Ovary (tissue), 9 donors: Measurements from ENCODE around the gene BANP. TPM values are rescaled to one million over a fixed set of nuclear protein-coding genes. Genes with fewer than 3 reads are reported as not detected.

Source experiments
- DNase-seq, 5 donors: peaks; one replicate each; pipeline ENCODE4 v3.0.0-alpha.2; 2019 to 2020
- H3K27ac ChIP-seq, 2 donors: fragments of 200-600 bp; one replicate each; pipeline versions ENCODE4 v1.5.1 to v1.8.0; 2019 to 2022
- H3K27me3 ChIP-seq: fragments of 200-600 bp; one replicate; pipeline ENCODE4 v1.8.0; 2022
- H3K36me3 ChIP-seq: fragments of 200-600 bp; sonication (generic); one replicate; pipeline ENCODE4 v1.5.1; 2019
- H3K4me1 ChIP-seq: one replicate; pipeline ENCODE4 v1.8.1; 2013; ENCODE audit warnings: mild to moderate bottlenecking, moderate library complexity; ENCODE audit not compliant: insufficient read depth
- H3K4me3 ChIP-seq: fragments of 200-600 bp; sonication (generic); one replicate; pipeline ENCODE4 v1.5.1; 2017
- H3K9me3 ChIP-seq, 2 donors: fragments of 200-600 bp in 1 of 2; sonication (generic) in 1 of 2; one replicate each; pipeline versions ENCODE4 v1.5.1 to v1.8.1; 2013 to 2019; ENCODE audit warnings: mild to moderate bottlenecking in 1 of 2, moderate library complexity in 1 of 2
- EP300 ChIP-seq: sonication (generic); formaldehyde crosslinking; IDR thresholded peaks from one replicate; pipeline ENCODE4 v1.6.1; 2017; ENCODE audit warnings: antibody characterized with exemption
- POLR2A ChIP-seq: fragments of 450-650 bp; IDR thresholded peaks from one replicate; pipeline ENCODE4 v1.6.1; 2017; ENCODE audit warnings: antibody characterized with exemption, mild to moderate bottlenecking, moderate library complexity
- WGBS, 3 donors: extraction: QIAGEN DNeasy Blood & Tissue Kit in 1 of 3; methylation state at CpG; one replicate each; pipeline versions ENCODE4 v1.1.5 to v1.1.7; 2013 to 2017; 5-methylcytosine and 5-hydroxymethylcytosine counted together
- intact Hi-C, 4 donors: fragments of 100-400 bp; cut with DNase I; formaldehyde crosslinking; loops; one replicate each; pipeline versions ENCODE4 v1.11.0 to v1.15.1; 2022 to 2023
- polyA plus RNA-seq, 2 donors: library from polyadenylated mRNA; stranded (reverse); fragments of 200-250 nt in 1 of 2; fragments of 350-450 nt in 1 of 2; fragmentation: Illumina TruSeq in 1 of 2; extraction: RNeasy Lipid Tissue Mini Kit (QIAGEN cat#74804) in 1 of 2; gene quantifications; one replicate each; pipeline ENCODE4 v1.2.3, GENCODE V29; 2013 to 2014
- total RNA-seq, 7 donors: library from RNA; depleted of rRNA in 2 of 7; stranded (reverse); fragments of >200 nt in 2 of 7; fragmentation: NEBNext Ultra II Directional in 3 of 7; extraction: Animal tissue kit (Norgen Biotek cat#: 25700) in 3 of 7; gene quantifications; one replicate each; pipeline versions ENCODE4 v1.1.0 to v1.2.4, GENCODE V29; 2016 to 2023
- TF ChIP-seq, protein P1 (sequence below), 3 donors: fragments of 450-650 bp in 2 of 3; fragments of 200-600 bp in 1 of 3; IDR thresholded peaks; one replicate each; pipeline versions ENCODE4 v1.5.1 to v1.8.0; 2016 to 2022; ENCODE audit warnings: antibody characterized with exemption in 3 of 3, mild to moderate bottlenecking in 1 of 3
- donor health status: DM: no; HTN: no; CAD: no; lungs with moderate emphysema.
- donor health status: DM: no; HTN: no; CAD: no.
- donor health status: Bipolar disorder and iron deficiency.
- donor health status: DM: yes; HTN: yes; CAD: no.
- donor health status: DM: no; HTN: no; CAD: no.
- donor health status: DM: yes; HTN: yes; CAD: no.

Gene BANP
- total and polyA plus RNA-seq, 9 donors, result 14.8 to 48.6 (median 28.1) TPM

DNA sequence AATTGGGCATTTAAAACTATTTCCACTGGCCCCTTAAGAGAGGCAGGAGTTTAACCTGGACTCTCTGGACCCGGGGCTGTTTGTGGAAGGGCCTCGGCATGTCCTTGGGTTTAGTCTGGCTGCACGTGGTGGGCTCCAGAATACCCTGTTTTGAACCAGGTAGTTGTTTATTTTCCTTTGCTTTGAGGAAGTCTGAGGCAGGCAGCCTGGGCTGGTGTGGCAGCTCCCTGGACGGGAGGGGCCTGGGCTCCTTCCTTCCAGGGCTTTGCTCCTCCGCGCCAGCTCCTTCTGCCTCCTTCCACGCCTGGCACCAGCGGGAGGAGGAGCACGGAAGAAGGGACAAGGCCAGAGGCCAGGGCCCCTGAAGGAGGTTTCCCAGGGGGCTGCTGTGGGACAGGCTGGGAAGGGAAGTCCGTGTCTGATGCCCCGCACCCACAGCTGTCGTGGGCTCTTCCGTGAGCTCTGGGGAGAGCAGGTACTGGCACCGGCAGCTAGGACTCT is 15.5 kb downstream of the BANP start:
- Histone ChIP-seq H3K36me3 (no peaks in the 10 kb centered on the region), H3K9me3 (no peaks in the 10 kb centered on the region), H3K4me3 (no peak overlapping the region), H3K4me1 (peaks cover 17% of the 10 kb centered on the region), H3K27ac (peak overlapping the region; percentile 22 to 82), H3K27me3 (no peaks in the 10 kb centered on the region)
- intact Hi-C loops, result no loop called here
- DNase-seq, result peak in 3 of 5 donors; percentile 17 to 49 (median 45)
- TF ChIP-seq EP300 (no peak), POLR2A (no peak)
- TF ChIP-seq, protein P1, sequence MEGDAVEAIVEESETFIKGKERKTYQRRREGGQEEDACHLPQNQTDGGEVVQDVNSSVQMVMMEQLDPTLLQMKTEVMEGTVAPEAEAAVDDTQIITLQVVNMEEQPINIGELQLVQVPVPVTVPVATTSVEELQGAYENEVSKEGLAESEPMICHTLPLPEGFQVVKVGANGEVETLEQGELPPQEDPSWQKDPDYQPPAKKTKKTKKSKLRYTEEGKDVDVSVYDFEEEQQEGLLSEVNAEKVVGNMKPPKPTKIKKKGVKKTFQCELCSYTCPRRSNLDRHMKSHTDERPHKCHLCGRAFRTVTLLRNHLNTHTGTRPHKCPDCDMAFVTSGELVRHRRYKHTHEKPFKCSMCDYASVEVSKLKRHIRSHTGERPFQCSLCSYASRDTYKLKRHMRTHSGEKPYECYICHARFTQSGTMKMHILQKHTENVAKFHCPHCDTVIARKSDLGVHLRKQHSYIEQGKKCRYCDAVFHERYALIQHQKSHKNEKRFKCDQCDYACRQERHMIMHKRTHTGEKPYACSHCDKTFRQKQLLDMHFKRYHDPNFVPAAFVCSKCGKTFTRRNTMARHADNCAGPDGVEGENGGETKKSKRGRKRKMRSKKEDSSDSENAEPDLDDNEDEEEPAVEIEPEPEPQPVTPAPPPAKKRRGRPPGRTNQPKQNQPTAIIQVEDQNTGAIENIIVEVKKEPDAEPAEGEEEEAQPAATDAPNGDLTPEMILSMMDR (IDR thresholded peaks at IDR 0.05), result no peak
- 13 to 25% (median 18%) methylated on average over 14 of the region's 14 CpGs for WGBS, 3 donors

DNA sequence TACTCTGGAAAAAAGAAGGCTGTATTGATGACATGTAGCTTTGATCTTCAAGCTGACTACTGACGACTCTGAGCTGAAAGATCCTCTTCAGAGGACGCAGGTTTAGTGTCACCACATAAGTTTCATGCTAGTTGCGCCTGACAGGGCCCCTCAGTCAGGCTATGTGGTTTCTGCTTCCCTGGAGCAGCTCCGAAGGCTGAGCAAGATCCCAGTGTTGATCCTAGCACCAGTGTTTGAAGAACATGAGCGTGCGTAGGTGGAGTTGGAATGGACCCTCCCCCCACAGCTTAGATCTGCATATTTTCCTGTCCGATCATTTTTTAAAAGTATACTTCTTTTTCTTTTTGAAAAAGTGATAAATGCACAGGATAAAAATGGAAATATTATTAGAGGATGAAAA is 17.3 kb downstream of the BANP start:
- peak in 2 of 5 donors; percentile 10 to 16 for DNase-seq
- Histone ChIP-seq H3K9me3 (no peaks in the 10 kb centered on the region), H3K27me3 (no peaks in the 10 kb centered on the region), H3K36me3 (no peaks in the 10 kb centered on the region), H3K4me1 (peaks cover 17% of the 10 kb centered on the region), H3K4me3 (no peak overlapping the region), H3K27ac (no peak overlapping the region)
- 52 to 62% (median 59%) methylated on average over 7 of the region's 7 CpGs for WGBS, 3 donors
- intact Hi-C loops, result no loop called here
- TF ChIP-seq, protein P1 (IDR thresholded peaks at IDR 0.05), result no peak

DNA sequence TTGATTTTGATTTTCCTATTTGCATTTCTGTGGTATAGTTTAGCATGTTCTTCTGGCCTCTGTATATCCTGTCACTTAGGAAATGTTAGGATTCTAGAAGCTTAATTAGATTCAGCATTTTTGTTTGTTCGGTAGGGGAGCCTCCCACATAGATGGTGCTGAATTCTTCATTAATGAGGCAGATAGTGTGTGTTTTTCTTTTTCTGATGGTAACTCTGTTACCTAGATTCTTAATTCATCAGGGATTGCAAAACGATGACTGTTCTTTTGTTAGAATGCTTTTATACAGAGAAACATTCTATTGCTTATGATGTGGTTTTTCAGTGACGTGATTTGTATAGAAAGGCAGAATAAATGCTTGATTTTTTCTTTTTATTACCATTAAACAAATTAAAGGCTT is 19.0 kb downstream of the BANP start:
- TF ChIP-seq POLR2A (no peak), EP300 (no peak)
- TF ChIP-seq, protein P1 (IDR thresholded peaks at IDR 0.05), result no peak
- H3K27ac ChIP-seq, result no peak overlapping the region
- H3K4me3 ChIP-seq, result no peak overlapping the region
- intact Hi-C loops, result no loop called here
- H3K9me3 ChIP-seq, result no peaks in the 10 kb centered on the region
- no peaks in the 10 kb centered on the region for H3K27me3 ChIP-seq
- H3K4me1 ChIP-seq, result peaks cover 14% of the 10 kb centered on the region
- DNase-seq, result no peak
- WGBS, 3 donors, result 29 to 51% (median 34%) methylated on average over 3 of the region's 3 CpGs
- no peaks in the 10 kb centered on the region for H3K36me3 ChIP-seq

DNA sequence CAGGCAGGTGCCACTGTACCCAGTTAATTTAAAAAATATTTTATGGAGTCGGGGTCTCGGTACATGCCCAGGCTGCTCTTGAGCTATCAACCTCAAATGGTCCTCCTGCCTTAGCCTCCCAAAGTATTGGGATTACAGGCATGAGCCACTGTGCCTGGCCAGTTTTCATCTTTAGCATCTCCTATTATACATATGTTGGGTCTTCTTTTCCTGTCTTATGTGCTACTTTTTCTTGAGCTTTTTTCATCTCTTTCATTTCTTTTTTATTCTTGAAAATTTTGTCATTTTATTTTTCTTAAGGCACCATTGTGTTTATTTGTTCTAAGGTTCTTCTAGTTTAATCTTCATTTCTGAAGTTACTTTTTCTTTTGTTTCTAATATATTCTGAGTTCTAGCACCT is 20.7 kb downstream of the BANP start:
- intact Hi-C loops, result no loop called here
- Histone ChIP-seq H3K4me3 (no peak overlapping the region), H3K4me1 (peaks cover 4% of the 10 kb centered on the region), H3K27me3 (no peaks in the 10 kb centered on the region), H3K9me3 (no peaks in the 10 kb centered on the region), H3K27ac (no peak overlapping the region), H3K36me3 (no peaks in the 10 kb centered on the region)
- TF ChIP-seq EP300, result no peak
- TF ChIP-seq, protein P1 (IDR thresholded peaks at IDR 0.05), result no peak
- no peak for TF ChIP-seq POLR2A
- 93 to 98% (median 98%) methylated on average over 2 of the region's 2 CpGs for WGBS, 3 donors
- DNase-seq, result no peak
